Measurements from ENCODE around the gene POLR3K.

The POLR3K gene

GRCh38 chr16:59440-60059 is 6.1 kb upstream of the POLR3K start:
- DNase-seq (ENCODE audit: low read depth): no peak
- no peak overlapping the region for H3K4me3 ChIP-seq (ENCODE audit: low read depth, low read length)
- TF ChIP-seq CTCF (IDR thresholded peaks at IDR 0.05; ENCODE audit: insufficient read depth, low read depth, low read length, missing control alignments): no peak

GRCh38 chr16:58491-59439 is 5.4 kb upstream of the POLR3K start:
- DNase-seq (ENCODE audit: low read depth): no peak
- TF ChIP-seq CTCF (IDR thresholded peaks at IDR 0.05; ENCODE audit: insufficient read depth, low read depth, low read length, missing control alignments): no peak
- H3K4me3 ChIP-seq (ENCODE audit: low read depth, low read length): no peak overlapping the region

- TF ChIP-seq CTCF (IDR thresholded peaks at IDR 0.05; ENCODE audit: insufficient read depth, low read depth, low read length, missing control alignments): no peak
- no peak for DNase-seq (ENCODE audit: low read depth)
- H3K4me3 ChIP-seq (ENCODE audit: low read depth, low read length): no peak overlapping the region
Measured at GRCh38 chr16:57711-58110, 4.3 kb upstream of the POLR3K start.

GRCh38 chr16:56231-56927 is 3.0 kb upstream of the POLR3K start:
- H3K4me3 ChIP-seq (ENCODE audit: low read depth, low read length): no peak overlapping the region
- no peak for DNase-seq (ENCODE audit: low read depth)
- no peak for TF ChIP-seq CTCF (IDR thresholded peaks at IDR 0.05; ENCODE audit: insufficient read depth, low read depth, low read length, missing control alignments)

GRCh38 chr16:55571-56136 is 2.2 kb upstream of the POLR3K start:
- DNase-seq (ENCODE audit: low read depth): no peak
- no peak overlapping the region for H3K4me3 ChIP-seq (ENCODE audit: low read depth, low read length)
- no peak for TF ChIP-seq CTCF (IDR thresholded peaks at IDR 0.05; ENCODE audit: insufficient read depth, low read depth, low read length, missing control alignments)

- no peak for TF ChIP-seq CTCF (IDR thresholded peaks at IDR 0.05; ENCODE audit: insufficient read depth, low read depth, low read length, missing control alignments)
- peak overlapping the region; percentile 84 for H3K4me3 ChIP-seq (ENCODE audit: low read depth, low read length)
- no peak for DNase-seq (ENCODE audit: low read depth)
Measured at GRCh38 chr16:54237-54581, 801 bp upstream of the POLR3K start.

All from GM12865 (cell line).